GM20000 (cell line): ENCODE measurements around the gene GALNT1.

ENCODE experiments used
- DNase-seq: peaks from one replicate; pipeline ENCODE4 v3.0.0; 2012; ENCODE audit warnings: low spot score
- TF ChIP-seq, protein P1 (sequence below): IDR thresholded peaks from 2 replicates; pipeline ENCODE4 v1.5.1; 2012; ENCODE audit warnings: mild to moderate bottlenecking, control low read depth; ENCODE audit errors: extremely low read depth, missing control alignments

Gene GALNT1

GRCh38 chr18:35671966-35672603, 90.5 kb downstream of the GALNT1 start:
- DNase-seq = no peak
- TF ChIP-seq, protein P1, sequence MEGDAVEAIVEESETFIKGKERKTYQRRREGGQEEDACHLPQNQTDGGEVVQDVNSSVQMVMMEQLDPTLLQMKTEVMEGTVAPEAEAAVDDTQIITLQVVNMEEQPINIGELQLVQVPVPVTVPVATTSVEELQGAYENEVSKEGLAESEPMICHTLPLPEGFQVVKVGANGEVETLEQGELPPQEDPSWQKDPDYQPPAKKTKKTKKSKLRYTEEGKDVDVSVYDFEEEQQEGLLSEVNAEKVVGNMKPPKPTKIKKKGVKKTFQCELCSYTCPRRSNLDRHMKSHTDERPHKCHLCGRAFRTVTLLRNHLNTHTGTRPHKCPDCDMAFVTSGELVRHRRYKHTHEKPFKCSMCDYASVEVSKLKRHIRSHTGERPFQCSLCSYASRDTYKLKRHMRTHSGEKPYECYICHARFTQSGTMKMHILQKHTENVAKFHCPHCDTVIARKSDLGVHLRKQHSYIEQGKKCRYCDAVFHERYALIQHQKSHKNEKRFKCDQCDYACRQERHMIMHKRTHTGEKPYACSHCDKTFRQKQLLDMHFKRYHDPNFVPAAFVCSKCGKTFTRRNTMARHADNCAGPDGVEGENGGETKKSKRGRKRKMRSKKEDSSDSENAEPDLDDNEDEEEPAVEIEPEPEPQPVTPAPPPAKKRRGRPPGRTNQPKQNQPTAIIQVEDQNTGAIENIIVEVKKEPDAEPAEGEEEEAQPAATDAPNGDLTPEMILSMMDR = no peak

GRCh38 chr18:35672897-35673296, 91.4 kb downstream of the GALNT1 start:
- TF ChIP-seq, protein P1 = no peak
- no peak for DNase-seq

DNA sequence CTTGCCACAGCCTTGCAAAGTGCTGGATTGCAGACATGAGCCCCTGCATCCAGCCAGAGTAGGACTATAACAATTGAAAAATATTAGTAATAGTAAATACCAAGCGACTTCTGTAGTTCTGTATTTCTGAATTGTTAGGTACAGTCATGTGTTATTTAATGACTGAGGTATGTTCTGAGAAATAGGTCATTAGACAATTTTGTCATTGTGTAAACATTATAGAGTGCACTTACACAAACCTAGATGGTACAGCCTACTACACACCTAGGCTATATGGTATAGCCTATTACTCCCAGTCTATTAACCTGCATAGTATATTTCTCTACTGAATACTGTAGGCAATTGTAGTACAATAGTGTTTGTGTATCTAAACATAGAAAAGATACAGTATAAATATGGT, 92.1 kb downstream of the GALNT1 start:
- DNase-seq = no peak
- TF ChIP-seq, protein P1 = no peak

DNA sequence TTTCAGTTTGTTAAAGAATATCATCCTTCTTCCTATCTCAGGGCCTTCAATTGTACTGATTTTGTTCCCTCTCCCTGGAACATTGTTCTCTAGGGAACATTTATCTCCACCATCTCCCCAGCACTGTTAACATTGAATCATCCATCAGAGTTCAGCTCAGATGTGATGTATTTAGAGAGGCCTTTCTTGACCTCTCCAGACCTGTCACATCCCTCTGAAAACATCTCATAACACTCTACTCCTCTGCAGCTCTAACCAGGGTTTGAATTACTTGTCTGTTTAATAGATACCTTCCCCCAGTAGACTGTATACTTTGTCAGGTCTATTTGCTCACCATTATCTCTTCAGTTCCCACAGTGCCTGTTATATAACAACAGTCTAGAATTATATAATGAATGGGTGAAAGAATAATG, 98.6 kb downstream of the GALNT1 start:
- no peak for DNase-seq
- TF ChIP-seq, protein P1 = no peak

GRCh38 chr18:35682281-35682867, 100.8 kb downstream of the GALNT1 start:
- no peak for DNase-seq

GRCh38 chr18:35683021-35683420, 101.5 kb downstream of the GALNT1 start:
- DNase-seq = no peak
- TF ChIP-seq, protein P1 = no peak

More at GRCh38 chr18:35682281-35682867, 100.8 kb downstream of the GALNT1 start:
- TF ChIP-seq, protein P1 = no peak

- TF ChIP-seq, protein P1 = no peak
- DNase-seq = peak; percentile 54
Measured at GRCh38 chr18:35688757-35689156, 107.2 kb downstream of the GALNT1 start.
